ENCODE results near the gene ZNF200. TPM values are rescaled to one million over a fixed set of nuclear protein-coding genes. Genes with fewer than 3 reads are reported as not detected.

Gene ZNF200
- total RNA-seq, 4 donors from 2014 or later = 4.9 to 13.0 (median 7.4) TPM

GRCh38 chr16:3256146-3256865 lies 21.3 kb upstream of the ZNF200 start, which contains the start of gene MEFV:
Gene MEFV (minus strand): TSS chr16:3256633. CDS start chr16:3256587, 46 bp downstream.
- in situ Hi-C loops (cut with MboI; ENCODE audit: low pct_ligation_motif_present in 1 of 4, low pct_unique_long_range_greater_than_20kb in 1 of 4, low sequenced_read_pairs in 3 of 4) (no loop called here), intact Hi-C loops (cut with DNase I; ENCODE audit: low total_unique reads) (no loop called here)
- TF ChIP-seq POLR2A (IDR thresholded peaks at IDR 0.05) (no peak), EP300 (IDR thresholded peaks at IDR 0.05; ENCODE audit: low read depth) (no peak), CTCF (IDR thresholded peaks at IDR 0.05) (no peak), POLR2AphosphoS5 (IDR thresholded peaks at IDR 0.05) (no peak)
- Histone ChIP-seq H3K27ac (no peak within 1 kb of the TSS), H3K4me1 (no peaks in the 10 kb centered on the region), H3K27me3 (peaks cover 6% of the 10 kb centered on the region), H3K4me3 (peak within 1 kb of the TSS in 1 of 4 donors; percentile 0), H3K36me3 (no peaks in the 10 kb centered on the region), H3K9me3 (no peaks in the 10 kb centered on the region)
- WGBS, 2 donors (ENCODE audit: low coverage in 1 of 2) = 80% methylated on average over 13 of the region's 14 CpGs; no CpG with 5 or more reads in 1 of the 2 donors
- peak; percentile 9 for DNase-seq

- H3K27ac ChIP-seq = no peak overlapping the region
- no peak for DNase-seq
- peaks cover 6% of the 10 kb centered on the region for H3K27me3 ChIP-seq
- H3K36me3 ChIP-seq = no peaks in the 10 kb centered on the region
- no peaks in the 10 kb centered on the region for H3K9me3 ChIP-seq
- in situ Hi-C loops (cut with MboI; ENCODE audit: low pct_ligation_motif_present in 1 of 4, low pct_unique_long_range_greater_than_20kb in 1 of 4, low sequenced_read_pairs in 3 of 4) = no loop called here
- intact Hi-C loops (cut with DNase I; ENCODE audit: low total_unique reads) = no loop called here
- no peaks in the 10 kb centered on the region for H3K4me1 ChIP-seq
- WGBS, 2 donors (ENCODE audit: low coverage in 1 of 2) = 72% methylated on average over 33 of the region's 35 CpGs; no CpG with 5 or more reads in 1 of the 2 donors
- H3K4me3 ChIP-seq = no peak overlapping the region
- no peak for TF ChIP-seq POLR2AphosphoS5 (IDR thresholded peaks at IDR 0.05)
- TF ChIP-seq EP300 (IDR thresholded peaks at IDR 0.05; ENCODE audit: low read depth) = no peak
- no peak for TF ChIP-seq POLR2A (IDR thresholded peaks at IDR 0.05)
- TF ChIP-seq CTCF (IDR thresholded peaks at IDR 0.05) = no peak
Measured at GRCh38 chr16:3254309-3254708, 19.4 kb upstream of the ZNF200 start.

- WGBS, 2 donors (ENCODE audit: low coverage in 1 of 2) = 68 to 87% methylated on average over 3 to 4 of the region's 4 CpGs
- intact Hi-C loops (cut with DNase I; ENCODE audit: low total_unique reads) = no loop called here
- no peaks in the 10 kb centered on the region for H3K36me3 ChIP-seq
- peaks cover 6% of the 10 kb centered on the region for H3K27me3 ChIP-seq
- no peak overlapping the region for H3K27ac ChIP-seq
- TF ChIP-seq POLR2AphosphoS5 (IDR thresholded peaks at IDR 0.05) (no peak), CTCF (IDR thresholded peaks at IDR 0.05) (no peak), POLR2A (IDR thresholded peaks at IDR 0.05) (no peak), EP300 (IDR thresholded peaks at IDR 0.05; ENCODE audit: low read depth) (no peak)
- no peak overlapping the region for H3K4me3 ChIP-seq
- in situ Hi-C loops (cut with MboI; ENCODE audit: low pct_ligation_motif_present in 1 of 4, low pct_unique_long_range_greater_than_20kb in 1 of 4, low sequenced_read_pairs in 3 of 4) = no loop called here
- no peak for DNase-seq
- H3K4me1 ChIP-seq = no peaks in the 10 kb centered on the region
- no peaks in the 10 kb centered on the region for H3K9me3 ChIP-seq
Measured at GRCh38 chr16:3252967-3253366, 18.0 kb upstream of the ZNF200 start.

GRCh38 chr16:3249451-3249850 lies 14.5 kb upstream of the ZNF200 start:
- no peak overlapping the region for H3K4me3 ChIP-seq
- intact Hi-C loops (cut with DNase I; ENCODE audit: low total_unique reads) (no loop called here), in situ Hi-C loops (cut with MboI; ENCODE audit: low pct_ligation_motif_present in 1 of 4, low pct_unique_long_range_greater_than_20kb in 1 of 4, low sequenced_read_pairs in 3 of 4) (no loop called here)
- no peaks in the 10 kb centered on the region for H3K36me3 ChIP-seq
- H3K27ac ChIP-seq = no peak overlapping the region
- H3K9me3 ChIP-seq = no peaks in the 10 kb centered on the region
- no peaks in the 10 kb centered on the region for H3K4me1 ChIP-seq
- no peak for DNase-seq
- no peak for TF ChIP-seq EP300 (IDR thresholded peaks at IDR 0.05; ENCODE audit: low read depth)
- no peak for TF ChIP-seq POLR2A (IDR thresholded peaks at IDR 0.05)
- no peak for TF ChIP-seq CTCF (IDR thresholded peaks at IDR 0.05)
- WGBS, 2 donors (ENCODE audit: low coverage in 1 of 2) = 76% methylated on average over 13 of the region's 14 CpGs; no CpG with 5 or more reads in 1 of the 2 donors
- H3K27me3 ChIP-seq = peaks cover 4% of the 10 kb centered on the region
